HG02970 (cell line): ENCODE results near the gene G3BP2.
"Not testable (repeated sequence)": the region's sequence is repeated elsewhere in the genome, so short reads cannot be mapped to it uniquely, and the experiment has no call there.

Source experiments
- ATAC-seq: cut with Tn5 transposase; IDR thresholded peaks from one replicate; pipeline ENCODE4 v1.9.1; 2021; ENCODE audit warnings: mild to moderate bottlenecking, moderate library complexity, moderate number of reproducible peaks; ENCODE audit not compliant: unreplicated experiment, low FRiP score

Gene G3BP2

GRCh38 chr4:75673027-75673958 lies at the start of gene G3BP2:
TSS of gene G3BP2 (minus strand) at chr4:75673411. CDS start at chr4:75662025, 11,386 bp downstream.
- ATAC-seq = peak; percentile 93

DNA sequence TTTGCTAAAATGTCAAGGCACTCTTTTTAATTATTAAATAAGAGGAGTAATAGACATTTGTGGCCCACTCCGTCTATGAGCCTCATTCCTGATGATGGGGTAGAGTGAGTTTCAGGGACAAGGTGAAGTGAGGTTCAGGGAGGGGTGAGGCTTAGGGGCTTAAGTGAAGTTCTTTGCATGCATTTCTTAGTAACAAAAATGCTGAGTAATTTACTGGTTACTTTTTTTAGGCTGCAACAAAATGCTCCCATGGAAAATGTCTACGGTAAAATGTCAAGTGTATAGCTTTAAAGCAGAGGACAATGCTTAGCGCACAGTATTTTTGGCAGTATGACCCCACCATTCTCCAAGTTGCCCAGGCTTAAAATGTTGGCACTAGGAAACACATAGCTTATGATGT lies 49.2 kb upstream of the G3BP2 start:
- no peak for ATAC-seq

DNA sequence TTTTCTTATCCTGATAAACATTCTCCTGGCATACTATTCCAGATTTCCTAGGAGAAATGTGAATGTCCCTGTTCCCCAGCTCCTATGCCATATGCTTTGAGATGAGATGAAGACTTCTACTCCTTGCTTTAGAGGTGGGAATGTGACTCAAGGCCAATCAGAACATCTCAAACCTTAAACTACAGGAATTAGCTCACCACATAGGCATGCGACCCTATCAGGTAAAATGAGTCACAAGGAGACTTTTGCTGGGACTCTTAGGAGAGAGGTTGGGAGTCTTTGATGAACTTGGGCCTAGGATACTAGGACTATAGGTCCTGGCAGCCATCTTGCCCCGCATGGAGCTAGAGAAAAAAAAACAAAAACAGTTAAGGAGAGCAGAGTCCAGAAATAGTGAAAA lies 45.3 kb upstream of the G3BP2 start:
- no peak for ATAC-seq

GRCh38 chr4:75717408-75717807 lies 44.2 kb upstream of the G3BP2 start:
- ATAC-seq = no peak

- not testable (repeated sequence) for ATAC-seq
Measured at GRCh38 chr4:75716054-75716453, 42.8 kb upstream of the G3BP2 start.

GRCh38 chr4:75715105-75715799 lies 42.0 kb upstream of the G3BP2 start:
- no peak for ATAC-seq

DNA sequence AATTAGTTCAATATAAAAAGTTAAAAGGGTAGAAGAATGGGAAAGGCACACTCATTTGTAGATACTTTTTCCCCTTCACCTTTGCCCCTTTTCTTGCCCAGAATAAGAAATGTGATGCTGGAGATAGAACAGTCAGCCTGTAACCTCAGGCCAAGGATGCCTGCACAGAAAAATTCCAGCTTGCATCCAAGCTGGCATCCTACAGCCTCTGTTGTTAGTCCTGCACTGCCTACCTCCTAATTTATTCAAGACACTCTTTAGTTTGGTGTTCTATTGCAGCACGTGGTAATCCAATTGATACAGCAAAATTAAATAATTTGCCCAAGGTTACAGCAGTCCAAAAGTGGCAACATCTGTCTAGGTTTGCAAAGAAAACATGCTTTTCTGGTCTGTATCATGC lies 41.5 kb upstream of the G3BP2 start:
- ATAC-seq = no peak

DNA sequence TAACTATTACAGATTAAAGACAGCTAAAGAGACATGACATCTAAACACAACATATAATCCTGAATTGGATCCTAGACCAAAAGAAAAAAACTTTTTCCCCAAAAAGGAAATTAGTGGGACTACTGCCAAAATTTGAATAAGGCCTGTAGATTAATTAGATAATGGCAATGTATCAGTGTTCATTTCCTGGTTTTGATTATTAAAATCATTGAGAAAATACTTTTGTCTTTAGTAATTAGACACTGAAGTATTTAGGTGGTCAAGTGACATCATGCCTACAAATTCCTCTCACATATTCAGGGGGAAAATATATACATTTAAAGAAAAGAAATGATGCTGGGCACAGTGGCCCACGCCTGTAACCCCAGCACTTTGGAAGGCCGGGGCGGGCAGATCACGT lies 40.8 kb upstream of the G3BP2 start:
- no peak for ATAC-seq

GRCh38 chr4:75710246-75710645 lies 37.0 kb upstream of the G3BP2 start:
- no peak for ATAC-seq

DNA sequence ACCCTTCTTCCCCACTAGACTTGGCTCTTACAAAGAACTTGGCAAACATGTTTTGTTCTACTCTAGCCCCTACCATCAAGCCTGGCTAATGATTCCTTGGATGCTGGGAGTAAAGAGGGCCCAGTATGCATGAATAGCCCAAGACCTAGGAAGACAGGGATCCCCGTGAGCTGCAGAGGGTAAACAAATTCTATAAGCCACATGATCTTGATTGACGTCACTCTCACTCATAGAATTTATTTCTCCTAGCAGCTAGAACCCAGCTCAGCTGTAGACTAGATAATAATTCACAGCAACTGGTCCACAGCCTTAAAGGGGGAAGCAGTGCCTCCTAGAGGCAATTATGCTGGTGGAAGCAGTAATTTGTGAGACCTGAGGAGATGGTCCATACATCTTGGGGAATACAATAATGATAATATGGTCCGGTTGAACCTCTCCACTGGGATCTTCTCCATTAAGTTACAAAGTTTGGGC lies 35.0 kb upstream of the G3BP2 start:
- ATAC-seq = no peak

DNA sequence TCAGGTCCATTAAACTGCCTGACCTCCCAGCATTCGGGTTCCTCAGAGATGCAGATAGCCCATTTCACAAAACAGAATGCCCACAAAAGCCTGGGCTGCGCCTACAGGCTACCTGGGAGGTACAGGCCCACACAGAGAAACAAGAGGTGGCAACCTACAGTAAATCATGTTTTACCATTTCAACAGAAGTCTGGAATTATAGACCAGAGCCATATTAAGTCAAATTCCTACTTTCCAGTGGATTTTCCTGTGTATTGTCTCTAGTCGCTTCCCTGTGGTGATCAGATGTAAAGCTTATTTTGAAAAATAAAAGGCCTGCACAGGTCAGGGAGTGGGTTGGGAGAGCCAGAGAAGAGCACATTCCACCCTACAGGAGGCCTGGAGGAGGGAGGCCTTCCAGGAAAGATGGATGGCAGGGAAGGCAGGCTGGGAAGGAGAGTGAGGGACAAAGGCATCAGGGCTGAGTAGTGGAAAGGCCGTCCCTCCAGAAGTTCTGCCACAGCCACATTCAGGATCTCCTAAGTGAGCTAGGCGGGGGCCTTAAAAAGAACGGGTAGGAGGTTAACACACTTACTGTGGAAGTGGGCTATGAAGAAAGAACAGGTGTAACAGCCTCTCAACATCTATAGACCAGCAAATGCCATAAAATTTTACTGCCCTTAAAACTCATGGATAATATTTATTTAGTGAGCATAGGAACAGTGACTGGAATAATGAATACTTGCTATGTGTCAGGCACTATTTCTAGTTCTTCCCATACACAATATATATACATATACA lies 32.2 kb upstream of the G3BP2 start:
- ATAC-seq = no peak

DNA sequence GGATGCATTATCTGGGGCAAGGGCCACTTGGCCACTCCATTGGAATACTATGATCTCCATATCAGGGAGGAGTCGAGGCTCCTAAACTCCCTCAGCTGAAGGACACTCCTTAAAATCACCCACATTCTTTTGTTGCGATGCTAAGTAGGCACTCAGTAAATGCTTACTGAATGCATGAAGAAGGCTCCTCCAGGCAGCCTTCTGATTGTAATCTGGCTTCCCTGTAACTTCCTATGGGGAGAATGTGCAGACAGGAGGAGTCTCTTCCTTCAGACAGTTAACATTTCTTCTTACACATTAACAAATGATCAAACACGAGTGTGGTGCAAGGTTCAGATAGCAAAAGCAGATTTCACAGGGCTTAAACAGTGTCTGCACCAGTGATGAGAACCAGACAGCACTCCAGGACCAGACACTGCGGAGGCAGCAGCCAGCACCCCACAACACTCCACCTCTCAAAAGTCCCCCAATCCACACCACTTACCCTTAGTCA lies 29.8 kb upstream of the G3BP2 start:
- ATAC-seq = no peak

DNA sequence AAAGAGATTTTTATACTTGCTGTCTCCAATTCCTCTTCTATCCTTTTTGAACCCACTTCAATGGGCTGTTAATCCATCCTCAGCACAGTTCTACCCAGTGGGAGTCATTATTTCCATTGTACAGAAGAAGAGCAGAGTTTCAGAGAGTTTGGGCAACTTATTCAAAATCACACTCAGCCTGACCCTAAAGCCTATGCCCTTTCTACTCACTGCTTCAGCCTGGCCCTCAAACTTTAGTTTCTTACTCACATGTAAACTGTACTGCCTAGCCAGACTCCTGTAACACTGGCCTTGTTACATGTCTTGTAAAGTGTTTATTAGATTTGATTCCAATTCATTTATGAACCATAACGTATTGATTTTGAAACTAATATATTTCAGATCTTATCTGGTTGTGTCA lies 26.1 kb upstream of the G3BP2 start:
- ATAC-seq = no peak

- peak; percentile 32 for ATAC-seq
Measured at GRCh38 chr4:75698963-75699228, 25.7 kb upstream of the G3BP2 start.

DNA sequence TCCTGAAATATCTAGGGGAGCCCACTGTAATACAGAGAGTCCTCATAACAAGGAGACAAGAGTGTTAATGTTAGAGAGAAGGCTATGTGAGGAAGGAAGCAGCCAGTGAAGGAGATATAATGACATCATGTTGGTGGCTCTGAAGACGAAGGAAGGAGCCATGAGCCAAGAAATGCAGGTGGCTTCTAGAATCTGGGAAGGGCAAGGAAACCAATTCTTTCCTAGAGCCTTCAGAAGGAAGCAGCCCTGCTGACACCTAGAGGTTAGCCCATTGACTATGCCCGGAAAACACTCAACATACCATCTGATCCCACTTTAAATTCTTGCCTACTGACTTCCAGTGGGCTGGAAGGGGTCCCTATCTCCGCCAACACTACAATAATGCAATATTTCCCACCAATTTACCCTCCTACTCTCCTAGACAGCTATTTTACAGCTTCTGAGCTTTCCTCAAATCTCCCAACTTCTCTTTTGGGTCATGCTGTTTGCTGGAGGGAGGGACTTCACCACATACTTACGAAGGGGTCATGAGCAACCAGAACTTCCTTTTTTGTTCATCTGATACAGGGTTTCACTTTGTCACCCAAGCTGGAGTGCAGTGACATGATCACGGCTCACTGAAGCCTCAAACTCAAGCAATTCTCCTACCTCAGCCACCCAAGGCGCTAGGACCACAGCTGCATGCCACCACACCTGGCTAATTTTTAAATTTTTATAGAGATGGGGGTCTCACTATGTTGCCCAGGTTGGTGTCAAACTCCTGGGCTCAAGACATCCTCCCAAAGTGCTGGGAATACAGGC lies 25.2 kb upstream of the G3BP2 start:
- peak; percentile 86 for ATAC-seq

GRCh38 chr4:75696581-75696980 lies 23.4 kb upstream of the G3BP2 start:
- ATAC-seq = no peak

- no peak for ATAC-seq
Measured at GRCh38 chr4:75696071-75696470, 22.9 kb upstream of the G3BP2 start.

- ATAC-seq = not testable (repeated sequence)
Measured at GRCh38 chr4:75692066-75692465, 18.9 kb upstream of the G3BP2 start.

DNA sequence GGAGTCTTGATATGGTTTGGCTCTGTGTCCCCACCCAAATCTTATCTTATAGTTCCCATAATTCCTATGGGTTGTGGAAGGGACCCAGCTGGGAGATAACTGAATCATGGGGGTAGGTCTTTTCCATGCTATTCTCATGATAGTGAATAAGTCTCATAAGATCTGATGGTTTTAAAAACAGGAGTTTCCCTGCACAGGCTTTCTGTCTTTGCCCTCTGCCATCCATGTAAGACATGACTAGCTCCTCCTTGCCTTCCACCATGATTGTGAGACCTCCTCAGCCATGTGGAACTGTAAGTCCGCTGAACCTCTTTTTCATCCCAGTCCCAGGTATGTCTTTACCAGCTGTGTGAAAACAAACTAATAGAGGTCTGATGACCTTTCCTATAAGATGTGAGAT lies 13.9 kb upstream of the G3BP2 start:
- not testable (repeated sequence) for ATAC-seq

DNA sequence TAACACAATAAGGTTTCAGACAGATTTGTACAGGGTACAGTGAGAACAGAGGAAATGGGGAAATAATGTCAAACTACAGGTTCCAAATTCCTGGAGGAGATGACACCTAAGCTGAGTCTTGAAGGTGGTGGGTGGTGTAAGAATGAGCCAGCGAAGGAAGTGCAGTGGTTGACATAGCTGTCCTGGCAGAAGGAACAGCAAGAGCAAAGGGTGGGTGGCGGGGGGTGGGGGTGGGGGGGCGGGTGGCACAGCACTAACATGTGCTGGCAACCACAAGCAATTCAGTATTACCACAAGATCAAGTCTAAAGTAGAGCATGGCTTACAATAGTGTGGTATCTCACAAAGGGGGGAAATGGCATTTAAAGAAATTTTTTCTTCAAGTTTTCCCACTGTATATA lies 13.1 kb upstream of the G3BP2 start:
- no peak for ATAC-seq
